ENCODE measurements around the gene AQR. TPM values are rescaled to one million over a fixed set of nuclear protein-coding genes. Genes with fewer than 3 reads are reported as not detected.

AQR gene
- total RNA-seq, 1 experiment from 2014 or later = 30.7 TPM

- POLR2A ChIA-PET = no interaction called here
Measured at GRCh38 chr15:34892963-34893591, 76.5 kb downstream of the AQR start.

GRCh38 chr15:34890424-34890823 lies 79.1 kb downstream of the AQR start:
- Histone ChIP-seq H3K9me2 (ENCODE audit: insufficient read depth) (no peaks in the 10 kb centered on the region), H4K20me1 (ENCODE audit: insufficient read depth) (no peaks in the 10 kb centered on the region), H3K36me3 (ENCODE audit: control insufficient read depth in 1 of 2, insufficient read depth in 2 of 2, low read length in 2 of 2) (peaks cover 34% of the 10 kb centered on the region in 2 experiments), H3K79me2 (ENCODE audit: insufficient read depth, low read length) (peaks cover 6% of the 10 kb centered on the region; the same call in 1 of the 2 replicates), H3K9ac (ENCODE audit: low read length) (no peak overlapping the region), H3K4me3 (replicated peaks in 1 of 2; ENCODE audit: low read depth in 1 of 2, low read length in 2 of 2) (no peak overlapping the region), H3K9me3 (ENCODE audit: control insufficient read depth in 1 of 2, insufficient read depth in 1 of 2, low read depth in 1 of 2, low read length in 2 of 2) (peaks cover 12% of the 10 kb centered on the region in 2 experiments; a peak in 2 of 4 replicates), H2AFZ (ENCODE audit: low read depth, low read length, poor library complexity, severe bottlenecking) (no peak overlapping the region), H3K27ac (ENCODE audit: low read depth, low read length) (no peak overlapping the region), H3K4me2 (ENCODE audit: low read length) (no peak overlapping the region), H3K4me1 (ENCODE audit: control insufficient read depth in 1 of 2, insufficient read depth in 2 of 2, low read length in 2 of 2) (no peaks in the 10 kb centered on the region), H3K27me3 (ENCODE audit: insufficient read depth, low read length) (no peaks in the 10 kb centered on the region)
- no peak for TF ChIP-seq SRF (IDR thresholded peaks at IDR 0.05; ENCODE audit: low read depth)
- TF ChIP-seq ELF1 (IDR thresholded peaks at IDR 0.05; ENCODE audit: borderline replicate concordance, low read depth) = no peak
- TF ChIP-seq ZBTB33 (IDR thresholded peaks at IDR 0.05; ENCODE audit: extremely low read depth, insufficient replicate concordance, low read length) = no peak
- TF ChIP-seq POLR2A (IDR thresholded peaks at IDR 0.05; ENCODE audit: borderline replicate concordance, extremely low read depth, insufficient read depth, insufficient read length) = no peak
- TF ChIP-seq RAD21 (IDR thresholded peaks at IDR 0.05; ENCODE audit: low read depth) = no peak
- TF ChIP-seq SIN3A (IDR thresholded peaks at IDR 0.05; ENCODE audit: low read depth) = no peak
- TF ChIP-seq MAX (IDR thresholded peaks at IDR 0.05) = no peak
- TF ChIP-seq TCF7L2 (IDR thresholded peaks at IDR 0.05; ENCODE audit: borderline replicate concordance, extremely low read depth, insufficient read depth, insufficient read length) = no peak
- no peak for TF ChIP-seq EZH2phosphoT487 (IDR thresholded peaks at IDR 0.05; ENCODE audit: borderline replicate concordance)
- TF ChIP-seq CEBPB (IDR thresholded peaks at IDR 0.05; ENCODE audit: low read depth) = no peak
- no peak for TF ChIP-seq ZNF274 (IDR thresholded peaks at IDR 0.05; ENCODE audit: low read depth, low read length)
- TF ChIP-seq CBX3 (IDR thresholded peaks at IDR 0.05; ENCODE audit: low read depth) = no peak
- TF ChIP-seq YY1 (IDR thresholded peaks at IDR 0.05; ENCODE audit: extremely low read depth, insufficient replicate concordance, low read depth, low read length) = no peak
- TF ChIP-seq ATF3 (IDR thresholded peaks at IDR 0.05) = no peak
- intact Hi-C loops (cut with micrococcal nuclease) = no loop called here
- BruUV-seq (replicated peaks) = no TSS peak
- ATAC-seq (no peak), DNase-seq (ENCODE audit: low read depth, low spot score) (no peak)
- ChIA-PET POLR2A (no interaction called here), CTCF (no interaction called here), RAD21 (ENCODE audit: low non-redundant PET in 1 of 2, low total read pairs in 2 of 2, uncharacterized antibody in 2 of 2, unreplicated experiment in 2 of 2) (no interaction called here)

More at GRCh38 chr15:34892963-34893591, 76.5 kb downstream of the AQR start:
- no peaks in the 10 kb centered on the region for H3K4me1 ChIP-seq (ENCODE audit: control insufficient read depth in 1 of 2, insufficient read depth in 2 of 2, low read length in 2 of 2)
- H3K79me2 ChIP-seq (ENCODE audit: insufficient read depth, low read length) = peaks cover 9% of the 10 kb centered on the region; the same call in 1 of the 2 replicates
- no peaks in the 10 kb centered on the region for H3K27me3 ChIP-seq (ENCODE audit: insufficient read depth, low read length)
- DNase-seq (ENCODE audit: low read depth, low spot score) (no peak), ATAC-seq (no peak)
- ChIA-PET CTCF (no interaction called here), RAD21 (ENCODE audit: low non-redundant PET in 1 of 2, low total read pairs in 2 of 2, uncharacterized antibody in 2 of 2, unreplicated experiment in 2 of 2) (no interaction called here)
- TF ChIP-seq POLR2A (IDR thresholded peaks at IDR 0.05; ENCODE audit: borderline replicate concordance, extremely low read depth, insufficient read depth, insufficient read length) = no peak
- no peak for TF ChIP-seq YY1 (IDR thresholded peaks at IDR 0.05; ENCODE audit: extremely low read depth, insufficient replicate concordance, low read depth, low read length)
- TF ChIP-seq FOSL1 (IDR thresholded peaks at IDR 0.05; ENCODE audit: low read depth) = no peak
- TF ChIP-seq MAX (IDR thresholded peaks at IDR 0.05) = no peak
- no peak for TF ChIP-seq JUND (IDR thresholded peaks at IDR 0.05)
- no peaks in the 10 kb centered on the region for H3K9me2 ChIP-seq (ENCODE audit: insufficient read depth)
- H3K27ac ChIP-seq (ENCODE audit: low read depth, low read length) = no peak overlapping the region
- H3K4me3 ChIP-seq (replicated peaks in 1 of 2; ENCODE audit: low read depth in 1 of 2, low read length in 2 of 2) = no peak overlapping the region
- no TSS peak for BruUV-seq (replicated peaks)
- peaks cover 12% of the 10 kb centered on the region in 2 experiments; a peak in 2 of 4 replicates for H3K9me3 ChIP-seq (ENCODE audit: control insufficient read depth in 1 of 2, insufficient read depth in 1 of 2, low read depth in 1 of 2, low read length in 2 of 2)
- H3K4me2 ChIP-seq (ENCODE audit: low read length) = no peak overlapping the region
- H4K20me1 ChIP-seq (ENCODE audit: insufficient read depth) = no peaks in the 10 kb centered on the region
- H3K9ac ChIP-seq (ENCODE audit: low read length) = no peak overlapping the region
- no peak overlapping the region for H2AFZ ChIP-seq (ENCODE audit: low read depth, low read length, poor library complexity, severe bottlenecking)
- peaks cover 34 to 39% of the 10 kb centered on the region in 2 experiments for H3K36me3 ChIP-seq (ENCODE audit: control insufficient read depth in 1 of 2, insufficient read depth in 2 of 2, low read length in 2 of 2)
- intact Hi-C loops (cut with micrococcal nuclease) = no loop called here
